Left lung (tissue), 10 donors: ENCODE measurements around the gene DNTT. TPM values are rescaled to one million over a fixed set of nuclear protein-coding genes. Genes with fewer than 3 reads are reported as not detected.

ENCODE experiments used
- ATAC-seq: fragments of 200-7000 bp; cut with Tn5 transposase; one replicate; pipeline ENCODE4 v1.9.1; 2020; ENCODE audit warnings: moderate library complexity
- DNase-seq, 4 donors: peaks; one replicate each; pipeline ENCODE4 v3.0.0-alpha.2; 2013 to 2020
- H3K27ac ChIP-seq, 2 donors: fragments of 200-600 bp; sonication (generic) in 1 of 2; one replicate each; pipeline versions ENCODE4 v1.5.0 to v1.8.0; 2020 to 2021
- H3K27me3 ChIP-seq, 2 donors: fragments of 200-600 bp; sonication (generic) in 1 of 2; one replicate each; pipeline versions ENCODE4 v1.5.0 to v1.8.0; 2020 to 2021
- H3K36me3 ChIP-seq, 2 donors: fragments of 200-600 bp; sonication (generic) in 1 of 2; one replicate each; pipeline versions ENCODE4 v1.5.0 to v1.8.0; 2020 to 2021
- H3K4me1 ChIP-seq, 2 donors: fragments of 200-600 bp; one replicate each; pipeline ENCODE4 v1.8.0; 2021
- H3K4me3 ChIP-seq, 2 donors: fragments of 200-600 bp; sonication (generic) in 1 of 2; one replicate each; pipeline versions ENCODE4 v1.5.0 to v1.8.0; 2020 to 2021; ENCODE audit warnings: mild to moderate bottlenecking in 1 of 2
- H3K9me3 ChIP-seq, 2 donors: fragments of 200-600 bp; sonication (generic) in 1 of 2; one replicate each; pipeline versions ENCODE4 v1.5.0 to v1.8.0; 2020 to 2021
- intact Hi-C, 2 donors: fragments of 100-400 bp; cut with DNase I; formaldehyde crosslinking; loops; one replicate each; pipeline versions ENCODE4 v1.11.2 to v1.14.2; 2022
- polyA plus RNA-seq, 6 donors: library from polyadenylated mRNA; unstranded; fragments of 120-200 nt; gene quantifications; one replicate each; pipeline ENCODE4 v1.2.1, GENCODE V29; 2013; ENCODE audit not compliant: insufficient read length in 6 of 6
- total RNA-seq, 2 donors: library from RNA; stranded (reverse); fragmentation: NEBNext Ultra II Directional; extraction: Animal tissue kit (Norgen Biotek cat#: 25700); gene quantifications; one replicate each; pipeline ENCODE4 v1.2.1, GENCODE V29; 2021
- TF ChIP-seq, protein P1 (sequence below), 2 donors: fragments of 200-600 bp; sonication (generic) in 1 of 2; IDR thresholded peaks; one replicate each; pipeline versions ENCODE4 v1.5.0 to v1.8.0; 2021; ENCODE audit warnings: antibody characterized with exemption in 2 of 2
- donor health status: DM: no; HTN: yes; CAD: no.
- donor health status: DM: no; HTN: no; CAD: no.

The DNTT gene
- total and polyA plus RNA-seq, 8 donors, result 0.08 to 0.20 (median 0.11) TPM; not detected in 3

DNA sequence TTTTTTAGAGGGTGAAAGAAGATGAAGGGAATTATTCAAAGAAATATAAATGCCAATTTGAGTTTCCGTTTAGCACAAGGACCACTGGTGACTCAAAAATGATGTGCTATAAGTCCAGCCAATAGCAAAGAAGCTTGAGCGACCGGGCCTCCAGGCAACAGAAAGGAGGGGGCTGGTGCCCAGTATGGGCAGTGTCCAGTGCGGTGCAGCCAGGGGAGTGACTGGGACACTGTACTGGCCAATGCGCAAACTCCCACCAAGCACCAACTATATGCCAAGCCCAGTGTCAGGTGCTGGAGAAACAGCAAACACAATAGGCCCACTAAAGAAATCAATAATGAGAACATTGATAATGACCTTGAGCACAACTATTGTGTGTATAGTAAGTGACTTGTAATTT is 64.7 kb downstream of the DNTT start:
- no peaks in the 10 kb centered on the region for H3K4me1 ChIP-seq
- H3K9me3 ChIP-seq, result no peaks in the 10 kb centered on the region
- no peak for ATAC-seq
- TF ChIP-seq, protein P1, sequence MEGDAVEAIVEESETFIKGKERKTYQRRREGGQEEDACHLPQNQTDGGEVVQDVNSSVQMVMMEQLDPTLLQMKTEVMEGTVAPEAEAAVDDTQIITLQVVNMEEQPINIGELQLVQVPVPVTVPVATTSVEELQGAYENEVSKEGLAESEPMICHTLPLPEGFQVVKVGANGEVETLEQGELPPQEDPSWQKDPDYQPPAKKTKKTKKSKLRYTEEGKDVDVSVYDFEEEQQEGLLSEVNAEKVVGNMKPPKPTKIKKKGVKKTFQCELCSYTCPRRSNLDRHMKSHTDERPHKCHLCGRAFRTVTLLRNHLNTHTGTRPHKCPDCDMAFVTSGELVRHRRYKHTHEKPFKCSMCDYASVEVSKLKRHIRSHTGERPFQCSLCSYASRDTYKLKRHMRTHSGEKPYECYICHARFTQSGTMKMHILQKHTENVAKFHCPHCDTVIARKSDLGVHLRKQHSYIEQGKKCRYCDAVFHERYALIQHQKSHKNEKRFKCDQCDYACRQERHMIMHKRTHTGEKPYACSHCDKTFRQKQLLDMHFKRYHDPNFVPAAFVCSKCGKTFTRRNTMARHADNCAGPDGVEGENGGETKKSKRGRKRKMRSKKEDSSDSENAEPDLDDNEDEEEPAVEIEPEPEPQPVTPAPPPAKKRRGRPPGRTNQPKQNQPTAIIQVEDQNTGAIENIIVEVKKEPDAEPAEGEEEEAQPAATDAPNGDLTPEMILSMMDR (IDR thresholded peaks at IDR 0.05), result no peak
- H3K4me3 ChIP-seq, result no peak overlapping the region
- H3K36me3 ChIP-seq, result no peaks in the 10 kb centered on the region
- intact Hi-C loops, result no loop called here
- no peak for DNase-seq
- no peak overlapping the region for H3K27ac ChIP-seq
- H3K27me3 ChIP-seq, result no peaks in the 10 kb centered on the region

DNA sequence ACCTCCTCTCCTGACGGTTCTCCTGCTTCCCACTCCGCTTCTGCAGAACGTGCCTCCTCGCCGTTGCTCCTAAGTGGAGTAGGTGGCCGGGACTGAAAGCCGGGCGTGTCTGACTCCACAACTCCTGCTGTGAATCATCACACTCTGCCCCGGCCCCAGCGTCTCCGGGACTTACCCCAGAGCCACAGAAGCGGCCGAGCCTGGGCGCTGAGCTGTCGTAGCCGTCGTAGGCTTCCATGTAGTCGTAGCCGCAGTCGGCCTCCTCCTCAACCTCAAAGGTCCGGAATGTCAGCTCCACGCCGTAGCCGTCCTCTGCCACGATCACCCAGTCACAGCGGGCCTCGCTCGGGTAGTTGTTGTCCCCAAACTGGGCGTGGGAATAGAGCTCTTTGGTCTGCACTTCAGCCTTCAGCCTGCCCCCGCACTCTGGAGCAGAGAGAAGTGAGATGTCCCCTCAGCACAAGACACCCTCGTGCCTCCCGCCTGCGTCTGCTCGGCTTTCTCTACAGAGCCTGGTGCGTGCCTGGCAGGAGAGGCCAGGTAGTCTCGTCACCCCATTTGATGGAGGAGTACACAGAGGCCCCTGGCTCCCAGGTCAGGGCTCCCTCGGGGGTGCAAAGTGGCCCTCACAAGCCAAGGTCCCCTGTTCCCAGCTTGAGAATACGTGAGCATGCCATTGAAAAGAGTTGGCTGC is 65.8 kb downstream of the DNTT start:
- H3K36me3 ChIP-seq, result no peaks in the 10 kb centered on the region
- peaks cover 0 to 7% of the 10 kb centered on the region in 2 donors for H3K27me3 ChIP-seq
- H3K27ac ChIP-seq, result no peak overlapping the region
- H3K4me1 ChIP-seq, result peaks cover 0 to 3% of the 10 kb centered on the region in 2 donors
- TF ChIP-seq, protein P1 (IDR thresholded peaks at IDR 0.05), result no peak
- DNase-seq, result no peak
- no peak for ATAC-seq
- H3K4me3 ChIP-seq, result no peak overlapping the region
- H3K9me3 ChIP-seq, result no peaks in the 10 kb centered on the region
- intact Hi-C loops, result no loop called here

DNA sequence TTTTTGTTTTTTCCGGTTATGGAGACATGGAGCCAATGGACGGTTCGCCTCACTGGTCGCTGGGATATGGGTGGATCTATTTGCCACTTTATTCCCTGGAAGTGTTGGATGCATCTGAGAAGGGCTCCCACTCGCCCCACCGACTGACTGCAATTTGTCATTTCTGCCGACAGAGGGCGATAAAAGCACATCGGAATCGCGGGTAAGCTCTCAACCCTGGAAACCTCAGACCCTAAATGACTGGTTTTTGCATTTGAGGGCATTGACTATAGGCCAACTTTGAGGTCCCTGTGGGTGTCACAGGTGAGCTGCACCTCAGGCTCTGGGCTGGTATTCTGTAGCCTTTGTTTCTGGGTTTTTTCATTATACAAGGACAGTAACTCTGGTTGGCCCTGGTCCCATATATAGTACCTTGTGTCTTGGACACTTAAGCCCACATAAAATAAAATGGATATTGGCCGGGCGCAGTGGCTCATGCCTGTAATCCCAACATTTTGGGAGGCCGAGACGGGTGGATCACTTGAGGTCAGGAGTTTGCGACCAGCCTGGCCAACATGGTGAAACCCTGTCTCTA is 66.4 kb downstream of the DNTT start:
- intact Hi-C loops, result no loop called here
- peak in 2 of 4 donors; percentile 24 to 46 for DNase-seq
- H3K9me3 ChIP-seq, result no peaks in the 10 kb centered on the region
- H3K36me3 ChIP-seq, result no peaks in the 10 kb centered on the region
- H3K27ac ChIP-seq, result no peak overlapping the region
- peaks cover 0 to 8% of the 10 kb centered on the region in 2 donors for H3K4me1 ChIP-seq
- ATAC-seq, result peak; percentile 49
- TF ChIP-seq, protein P1 (IDR thresholded peaks at IDR 0.05), result peak; percentile 80 to 84
- H3K27me3 ChIP-seq, result peaks cover 0 to 7% of the 10 kb centered on the region in 2 donors
- no peak overlapping the region for H3K4me3 ChIP-seq

DNA sequence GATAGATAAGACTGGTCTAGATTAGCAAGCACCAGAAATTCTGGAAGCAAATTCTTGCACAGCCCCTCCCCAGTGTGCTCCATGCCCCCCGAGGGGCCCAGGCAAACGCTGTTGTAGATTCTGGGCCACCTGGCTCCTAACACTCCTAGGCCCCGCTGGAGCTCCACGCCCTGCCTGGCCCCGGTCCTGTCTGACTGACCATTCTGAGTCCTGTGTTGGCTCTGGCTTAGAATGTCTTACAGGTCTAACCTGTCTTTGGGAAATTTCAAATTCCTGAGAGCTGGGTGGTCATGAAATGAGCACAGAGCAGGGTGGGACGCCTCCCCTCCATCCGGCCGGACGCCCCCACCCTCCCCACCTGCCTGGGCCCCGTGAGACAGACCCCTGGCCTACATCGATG is 67.1 kb downstream of the DNTT start:
- ATAC-seq, result no peak
- H3K36me3 ChIP-seq, result no peaks in the 10 kb centered on the region
- peaks cover 0 to 8% of the 10 kb centered on the region in 2 donors for H3K4me1 ChIP-seq
- no peak overlapping the region for H3K27ac ChIP-seq
- H3K9me3 ChIP-seq, result no peaks in the 10 kb centered on the region
- intact Hi-C loops, result no loop called here
- DNase-seq, result no peak
- peaks cover 0 to 10% of the 10 kb centered on the region in 2 donors for H3K27me3 ChIP-seq
- H3K4me3 ChIP-seq, result no peak overlapping the region
- TF ChIP-seq, protein P1 (IDR thresholded peaks at IDR 0.05), result no peak

DNA sequence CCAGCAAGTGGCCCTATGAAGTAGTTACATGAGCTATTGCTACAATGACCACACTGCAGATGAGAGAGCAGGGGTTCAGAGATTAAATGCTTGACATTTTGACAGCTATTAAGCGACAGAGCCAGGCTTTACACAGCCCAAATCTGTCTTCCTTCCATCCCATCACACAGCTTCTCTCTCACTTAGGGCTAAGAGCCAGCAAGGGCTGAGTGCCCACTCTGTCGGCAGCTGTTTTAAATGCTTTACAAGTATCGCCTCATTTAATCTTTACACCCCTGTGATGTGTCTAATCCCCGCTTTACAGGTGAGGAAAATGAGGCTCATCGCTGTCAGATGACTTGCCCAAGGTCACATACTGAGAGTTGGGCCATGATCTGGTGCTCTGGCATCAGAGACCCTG is 69.8 kb downstream of the DNTT start:
- H3K4me3 ChIP-seq, result no peak overlapping the region
- TF ChIP-seq, protein P1 (IDR thresholded peaks at IDR 0.05), result no peak
- peaks cover 0 to 13% of the 10 kb centered on the region in 2 donors for H3K27me3 ChIP-seq
- DNase-seq (no peak), ATAC-seq (no peak)
- intact Hi-C loops, result no loop called here
- no peaks in the 10 kb centered on the region for H3K36me3 ChIP-seq
- H3K27ac ChIP-seq, result no peak overlapping the region
- H3K9me3 ChIP-seq, result no peaks in the 10 kb centered on the region
- peaks cover 0 to 8% of the 10 kb centered on the region in 2 donors for H3K4me1 ChIP-seq
